Testis (tissue), 2 donors: ENCODE results near the gene GSDME.

Experiments used
- CTCF ChIP-seq, 3 experiments: fragments of 450-650 bp in 2 of 3; fragments of 200-600 bp in 1 of 3; sonication (generic) in 1 of 3; IDR thresholded peaks; one replicate each; pipeline ENCODE4 v1.5.1; 2016 to 2019; ENCODE audit warnings: antibody characterized with exemption in 3 of 3, mild to moderate bottlenecking in 2 of 3, moderate library complexity in 1 of 3
- POLR2A ChIP-seq: fragments of 450-650 bp; IDR thresholded peaks from one replicate; pipeline ENCODE4 v1.6.1; 2017; ENCODE audit warnings: antibody characterized with exemption, mild to moderate bottlenecking, moderate library complexity

GRCh38 chr7:24728121-24728500 lies 29.2 kb downstream of the GSDME start:
- TF ChIP-seq CTCF (IDR thresholded peaks at IDR 0.05) (no peak), POLR2A (no peak)
